ENCODE data around the gene ATP8B4. TPM values are rescaled to one million over a fixed set of nuclear protein-coding genes. Genes with fewer than 3 reads are reported as not detected.

ATP8B4 gene, protein sequence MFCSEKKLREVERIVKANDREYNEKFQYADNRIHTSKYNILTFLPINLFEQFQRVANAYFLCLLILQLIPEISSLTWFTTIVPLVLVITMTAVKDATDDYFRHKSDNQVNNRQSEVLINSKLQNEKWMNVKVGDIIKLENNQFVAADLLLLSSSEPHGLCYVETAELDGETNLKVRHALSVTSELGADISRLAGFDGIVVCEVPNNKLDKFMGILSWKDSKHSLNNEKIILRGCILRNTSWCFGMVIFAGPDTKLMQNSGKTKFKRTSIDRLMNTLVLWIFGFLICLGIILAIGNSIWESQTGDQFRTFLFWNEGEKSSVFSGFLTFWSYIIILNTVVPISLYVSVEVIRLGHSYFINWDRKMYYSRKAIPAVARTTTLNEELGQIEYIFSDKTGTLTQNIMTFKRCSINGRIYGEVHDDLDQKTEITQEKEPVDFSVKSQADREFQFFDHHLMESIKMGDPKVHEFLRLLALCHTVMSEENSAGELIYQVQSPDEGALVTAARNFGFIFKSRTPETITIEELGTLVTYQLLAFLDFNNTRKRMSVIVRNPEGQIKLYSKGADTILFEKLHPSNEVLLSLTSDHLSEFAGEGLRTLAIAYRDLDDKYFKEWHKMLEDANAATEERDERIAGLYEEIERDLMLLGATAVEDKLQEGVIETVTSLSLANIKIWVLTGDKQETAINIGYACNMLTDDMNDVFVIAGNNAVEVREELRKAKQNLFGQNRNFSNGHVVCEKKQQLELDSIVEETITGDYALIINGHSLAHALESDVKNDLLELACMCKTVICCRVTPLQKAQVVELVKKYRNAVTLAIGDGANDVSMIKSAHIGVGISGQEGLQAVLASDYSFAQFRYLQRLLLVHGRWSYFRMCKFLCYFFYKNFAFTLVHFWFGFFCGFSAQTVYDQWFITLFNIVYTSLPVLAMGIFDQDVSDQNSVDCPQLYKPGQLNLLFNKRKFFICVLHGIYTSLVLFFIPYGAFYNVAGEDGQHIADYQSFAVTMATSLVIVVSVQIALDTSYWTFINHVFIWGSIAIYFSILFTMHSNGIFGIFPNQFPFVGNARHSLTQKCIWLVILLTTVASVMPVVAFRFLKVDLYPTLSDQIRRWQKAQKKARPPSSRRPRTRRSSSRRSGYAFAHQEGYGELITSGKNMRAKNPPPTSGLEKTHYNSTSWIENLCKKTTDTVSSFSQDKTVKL
- 10 to 100 TPM; 19.1 to 43.9 TPM for total RNA-seq
- polyA plus RNA-seq = 1 to 10 TPM in 1 of 2 donors, under 1 TPM in 1; 0.20 to 2.4 TPM
- long read RNA-seq, donor 1, transcript ATP8B4-214 (4 exons, 618 nt) = major isoform, 6 of 14 reads
- long read RNA-seq, donor 1, partial matches to known transcripts = 2 of 14 reads
- long read RNA-seq, donor 1, other reads (novel, unspliced or antisense) = 6 of 14 reads
- long read RNA-seq, donor 2, partial matches to known transcripts = 0 of 12 reads
- long read RNA-seq, donor 2, other reads (novel, unspliced or antisense) = 12 of 12 reads

DNA sequence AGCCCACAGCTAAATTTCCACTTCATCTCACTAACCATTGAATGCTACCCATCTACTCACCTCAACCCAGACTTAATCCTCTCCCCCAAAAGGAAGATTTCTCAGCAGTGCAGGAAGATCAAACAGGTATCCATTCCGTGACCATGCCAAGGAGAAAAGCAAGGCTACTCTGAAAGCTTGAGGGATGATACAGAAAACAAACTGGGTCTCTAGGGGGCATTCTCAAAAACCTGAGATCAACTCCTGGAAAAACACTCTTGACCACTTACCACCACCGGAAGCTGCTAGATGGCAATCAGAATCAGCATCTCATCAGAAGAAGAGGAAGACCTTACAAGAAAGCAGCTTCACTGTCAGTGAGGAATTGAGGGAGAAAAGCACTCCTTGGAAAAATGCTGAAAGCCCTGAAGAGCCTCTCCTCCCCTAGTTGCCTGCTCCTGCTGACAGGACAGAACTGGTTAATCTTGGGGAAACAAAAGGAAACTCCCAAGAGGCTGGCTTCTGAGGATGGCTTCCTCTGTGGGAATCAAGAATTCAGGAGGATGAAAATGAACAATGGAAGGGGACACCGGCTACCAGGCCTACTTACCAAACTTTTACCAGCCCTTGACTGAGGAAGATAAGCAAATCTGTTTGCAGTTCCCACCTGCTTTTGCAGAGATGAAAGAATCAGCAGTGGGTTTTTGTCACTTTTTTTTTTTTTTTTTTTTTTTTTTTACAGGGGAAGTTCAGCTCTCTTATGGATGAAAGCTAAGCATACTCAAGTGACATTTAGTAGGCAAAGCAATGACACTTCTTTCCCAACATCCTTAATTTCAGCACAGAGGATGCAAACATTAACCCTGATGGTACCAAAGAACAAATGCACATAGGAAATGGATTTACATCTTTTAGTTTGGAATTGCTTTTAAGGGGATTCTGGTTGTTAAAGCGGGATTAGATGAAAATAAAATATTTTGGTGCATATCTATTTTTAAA lies at the start of gene ATP8B4:
TSS of gene ATP8B4 (minus strand) at position 171 of the 978 bp plus-strand sequence. CDS start 12,267 bp downstream, outside the sequence.
- 47 to 51% methylated on average over 4 of the region's 4 CpGs for WGBS, 2 donors
- no peaks in the 10 kb centered on the region for H3K4me1 ChIP-seq (ENCODE audit: control insufficient read depth in 1 of 2, insufficient read depth in 2 of 2, low read length in 2 of 2)
- intact Hi-C loops (cut with DNase I) = no loop called here
- ATAC-seq (ENCODE audit: low FRiP score) = no peak
- H3K4me3 ChIP-seq (ENCODE audit: low read length in 2 of 2) = no peak within 1 kb of the TSS
- H3K9me3 ChIP-seq (ENCODE audit: control insufficient read depth, low read length) = no peaks in the 10 kb centered on the region
- DNase-seq = no peak
- no peaks in the 10 kb centered on the region for H3K27me3 ChIP-seq (ENCODE audit: control insufficient read depth in 1 of 2, insufficient read depth in 2 of 2, low read length in 1 of 2)
- H3K36me3 ChIP-seq (ENCODE audit: control insufficient read depth in 1 of 2, insufficient read depth in 2 of 2, low read length in 1 of 2) = no peaks in the 10 kb centered on the region
- no peak within 1 kb of the TSS for H3K27ac ChIP-seq (ENCODE audit: low read depth in 1 of 2, low read length in 2 of 2)

DNA sequence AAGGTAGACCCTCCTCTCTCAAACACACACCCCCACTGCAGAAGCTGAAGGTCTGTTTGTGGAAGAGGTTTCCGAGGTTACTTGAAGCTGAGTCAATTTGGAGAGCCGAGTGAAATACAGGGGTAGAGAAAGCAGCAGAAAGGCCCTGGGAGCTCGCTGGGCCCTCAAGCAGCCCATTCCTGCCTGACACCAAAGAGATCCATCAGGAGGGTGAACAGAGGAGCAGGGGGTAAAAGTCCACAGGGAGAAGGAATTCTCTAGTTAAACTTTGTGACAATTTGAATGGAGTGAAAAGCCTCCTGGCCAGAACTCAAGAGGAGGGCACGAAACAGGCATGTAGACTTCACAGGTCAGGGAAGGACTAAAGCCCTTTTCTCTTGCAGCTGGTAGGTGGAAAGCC lies 49.3 kb upstream of the ATP8B4 start:
- H3K27ac ChIP-seq (ENCODE audit: low read depth in 1 of 2, low read length in 2 of 2) = no peak overlapping the region
- no peak for ATAC-seq (ENCODE audit: low FRiP score)
- no peak overlapping the region for H3K4me3 ChIP-seq (ENCODE audit: low read length in 2 of 2)
- intact Hi-C loops (cut with DNase I) = no loop called here
- no peaks in the 10 kb centered on the region for H3K36me3 ChIP-seq (ENCODE audit: control insufficient read depth in 1 of 2, insufficient read depth in 2 of 2, low read length in 1 of 2)
- H3K4me1 ChIP-seq (ENCODE audit: control insufficient read depth in 1 of 2, insufficient read depth in 2 of 2, low read length in 2 of 2) = no peaks in the 10 kb centered on the region
- no peak for DNase-seq
- H3K27me3 ChIP-seq (ENCODE audit: control insufficient read depth in 1 of 2, insufficient read depth in 2 of 2, low read length in 1 of 2) = no peaks in the 10 kb centered on the region
- peaks cover 3% of the 10 kb centered on the region for H3K9me3 ChIP-seq (ENCODE audit: control insufficient read depth, low read length)
- WGBS, 2 donors = 75 to 82% methylated on average over 4 of the region's 4 CpGs

DNA sequence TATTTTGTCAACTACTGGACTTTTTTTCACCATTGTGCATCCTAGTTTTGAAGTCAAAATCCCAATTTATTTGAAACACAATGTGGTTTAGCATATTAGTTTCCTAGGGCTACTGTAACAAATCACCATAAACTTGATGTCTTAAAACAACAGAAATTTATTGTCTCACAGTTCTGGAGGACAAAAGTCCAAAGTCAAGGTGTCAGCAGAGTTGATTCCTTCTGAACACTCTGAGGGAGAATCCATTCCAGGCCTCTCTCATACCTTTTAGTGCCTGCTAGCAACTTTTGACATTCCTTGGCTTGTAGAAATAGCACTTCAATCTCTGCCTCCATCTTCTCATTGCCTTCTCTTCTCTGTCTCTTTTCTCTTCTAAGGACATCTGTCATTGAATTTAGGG lies 48.1 kb upstream of the ATP8B4 start:
- no peaks in the 10 kb centered on the region for H3K4me1 ChIP-seq (ENCODE audit: control insufficient read depth in 1 of 2, insufficient read depth in 2 of 2, low read length in 2 of 2)
- ATAC-seq (ENCODE audit: low FRiP score) (no peak), DNase-seq (no peak)
- H3K4me3 ChIP-seq (ENCODE audit: low read length in 2 of 2) = no peak overlapping the region
- no peaks in the 10 kb centered on the region for H3K36me3 ChIP-seq (ENCODE audit: control insufficient read depth in 1 of 2, insufficient read depth in 2 of 2, low read length in 1 of 2)
- H3K9me3 ChIP-seq (ENCODE audit: control insufficient read depth, low read length) = peaks cover 3% of the 10 kb centered on the region
- intact Hi-C loops (cut with DNase I) = no loop called here
- no peak overlapping the region for H3K27ac ChIP-seq (ENCODE audit: low read depth in 1 of 2, low read length in 2 of 2)
- H3K27me3 ChIP-seq (ENCODE audit: control insufficient read depth in 1 of 2, insufficient read depth in 2 of 2, low read length in 1 of 2) = no peaks in the 10 kb centered on the region

DNA sequence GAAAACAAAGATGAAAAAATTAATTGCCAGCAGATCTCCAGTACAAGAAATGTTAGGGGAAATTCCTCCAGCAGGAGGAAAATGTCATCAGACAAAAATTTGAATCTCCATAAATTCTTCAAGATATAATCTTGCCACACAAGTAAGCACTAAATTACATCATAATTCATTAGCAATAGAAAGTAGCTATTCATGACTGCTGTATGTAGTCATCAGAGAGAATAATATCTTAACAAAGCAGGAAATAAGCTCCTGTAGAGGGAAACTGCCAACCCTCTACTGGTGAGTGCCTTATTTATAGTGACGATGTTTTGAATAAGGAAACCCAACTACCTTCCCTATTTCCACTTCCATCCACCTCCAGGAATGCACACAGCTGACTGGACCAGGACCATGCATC lies 47.2 kb upstream of the ATP8B4 start:
- Histone ChIP-seq H3K27me3 (ENCODE audit: control insufficient read depth in 1 of 2, insufficient read depth in 2 of 2, low read length in 1 of 2) (no peaks in the 10 kb centered on the region), H3K36me3 (ENCODE audit: control insufficient read depth in 1 of 2, insufficient read depth in 2 of 2, low read length in 1 of 2) (no peaks in the 10 kb centered on the region), H3K4me1 (ENCODE audit: control insufficient read depth in 1 of 2, insufficient read depth in 2 of 2, low read length in 2 of 2) (no peaks in the 10 kb centered on the region), H3K9me3 (ENCODE audit: control insufficient read depth, low read length) (peaks cover 3% of the 10 kb centered on the region), H3K27ac (ENCODE audit: low read depth in 1 of 2, low read length in 2 of 2) (no peak overlapping the region), H3K4me3 (ENCODE audit: low read length in 2 of 2) (no peak overlapping the region)
- DNase-seq (no peak), ATAC-seq (ENCODE audit: low FRiP score) (no peak)
- 37 to 56% methylated on average over 1 of the region's 1 CpG for WGBS, 2 donors
- intact Hi-C loops (cut with DNase I) = no loop called here

DNA sequence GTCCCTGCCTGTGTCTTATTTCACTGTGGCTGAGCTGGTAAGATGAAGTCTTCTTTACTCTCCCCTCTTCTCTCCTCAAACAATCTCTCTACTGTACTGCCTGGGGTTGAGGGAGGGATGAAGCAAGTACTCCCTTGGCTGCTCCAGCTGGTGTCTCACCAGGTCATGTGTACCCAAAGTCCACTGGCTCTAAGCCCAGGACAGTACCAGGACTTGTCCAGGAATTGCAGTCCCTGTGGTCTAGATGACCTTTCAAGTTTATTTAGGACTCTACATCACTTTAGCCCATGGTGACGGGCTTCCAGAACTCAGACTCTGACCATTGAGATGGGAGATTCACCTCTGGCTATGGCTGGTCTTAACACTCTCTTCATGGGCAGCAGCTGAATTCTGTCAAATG lies 45.4 kb upstream of the ATP8B4 start:
- intact Hi-C loops (cut with DNase I) = no loop called here
- Histone ChIP-seq H3K4me3 (ENCODE audit: low read length in 2 of 2) (no peak overlapping the region), H3K9me3 (ENCODE audit: control insufficient read depth, low read length) (peaks cover 3% of the 10 kb centered on the region), H3K27ac (ENCODE audit: low read depth in 1 of 2, low read length in 2 of 2) (no peak overlapping the region), H3K27me3 (ENCODE audit: control insufficient read depth in 1 of 2, insufficient read depth in 2 of 2, low read length in 1 of 2) (no peaks in the 10 kb centered on the region), H3K36me3 (ENCODE audit: control insufficient read depth in 1 of 2, insufficient read depth in 2 of 2, low read length in 1 of 2) (no peaks in the 10 kb centered on the region), H3K4me1 (ENCODE audit: control insufficient read depth in 1 of 2, insufficient read depth in 2 of 2, low read length in 2 of 2) (no peaks in the 10 kb centered on the region)
- no peak for ATAC-seq (ENCODE audit: low FRiP score)
- DNase-seq = peak in 1 of 2 donors; percentile 49
- whole genome bisulfite sequencing, 2 donors = 85 to 89% methylated on average over 1 of the region's 1 CpG

DNA sequence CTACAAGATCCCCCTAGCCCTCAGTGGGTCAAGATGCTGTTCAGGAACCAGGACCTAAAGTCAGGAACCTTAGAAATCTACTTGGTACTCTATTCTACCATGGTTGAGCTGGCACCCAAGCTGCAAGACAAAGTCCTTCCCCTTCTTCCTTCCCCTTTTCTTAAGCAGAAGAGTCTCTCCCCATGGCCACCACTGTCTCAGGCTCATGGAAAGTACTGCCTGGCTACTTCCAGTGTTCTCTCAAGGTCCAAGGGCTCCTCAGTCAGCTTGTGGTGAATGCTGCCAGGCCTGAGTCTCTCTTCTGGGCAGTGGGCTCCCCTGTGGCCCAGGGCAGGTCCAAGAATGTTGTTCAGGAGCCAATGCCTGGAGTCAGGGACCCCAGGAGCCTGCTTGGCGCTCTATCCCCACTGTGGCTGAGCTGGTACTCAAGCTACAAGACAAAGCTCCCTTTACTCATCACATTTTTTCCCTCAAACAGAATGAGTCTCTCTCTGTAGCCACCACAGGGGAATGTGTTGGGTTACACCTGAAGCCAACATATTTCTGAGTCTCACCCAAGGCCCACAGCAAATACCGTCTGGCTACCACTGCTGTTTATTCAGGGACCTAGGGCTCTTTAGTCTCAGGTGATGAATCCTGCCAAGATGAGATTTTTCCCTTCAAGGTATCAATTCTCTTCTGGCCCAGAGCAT lies 44.8 kb upstream of the ATP8B4 start:
- no peaks in the 10 kb centered on the region for H3K36me3 ChIP-seq (ENCODE audit: control insufficient read depth in 1 of 2, insufficient read depth in 2 of 2, low read length in 1 of 2)
- intact Hi-C loops (cut with DNase I) = no loop called here
- peak; percentile 22 for ATAC-seq (ENCODE audit: low FRiP score)

DNA sequence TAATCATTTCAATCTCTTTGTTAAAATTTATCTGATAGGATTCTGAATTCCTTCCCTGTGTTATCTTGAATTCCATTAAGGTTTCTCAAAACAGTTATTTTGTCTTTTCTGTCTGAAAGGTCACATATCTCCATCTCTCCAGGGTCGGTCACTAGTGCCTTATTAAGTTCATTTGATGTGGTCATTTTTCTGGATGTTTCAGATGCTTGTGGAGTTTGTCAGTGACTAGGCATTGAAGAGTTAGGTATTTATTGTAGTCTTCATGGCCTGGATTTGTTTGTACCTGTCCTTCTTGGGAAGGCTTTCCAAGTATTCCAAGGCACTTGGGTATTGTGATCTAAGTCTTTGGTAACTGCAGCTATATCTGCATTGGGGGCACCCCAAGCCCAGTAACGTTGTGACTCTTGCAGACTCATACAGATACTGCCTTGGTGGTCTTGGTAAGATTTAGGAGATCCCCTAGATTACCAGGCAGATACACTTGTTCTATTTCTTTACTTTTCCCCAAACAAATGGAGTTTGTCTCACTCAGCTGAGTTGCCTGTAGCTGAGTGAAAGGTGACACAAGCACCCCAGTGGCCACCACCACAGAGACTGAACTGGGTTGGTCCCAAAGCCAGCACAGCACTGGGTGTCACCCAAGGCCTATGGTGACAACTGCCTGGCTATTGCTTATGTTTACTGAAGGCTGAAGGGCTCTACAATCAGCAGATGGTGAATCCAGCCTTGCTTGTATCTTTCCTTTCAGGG lies 44.1 kb upstream of the ATP8B4 start:
- Histone ChIP-seq H3K27ac (ENCODE audit: low read depth in 1 of 2, low read length in 2 of 2) (no peak overlapping the region), H3K4me1 (ENCODE audit: control insufficient read depth in 1 of 2, insufficient read depth in 2 of 2, low read length in 2 of 2) (no peaks in the 10 kb centered on the region), H3K27me3 (ENCODE audit: control insufficient read depth in 1 of 2, insufficient read depth in 2 of 2, low read length in 1 of 2) (no peaks in the 10 kb centered on the region), H3K9me3 (ENCODE audit: control insufficient read depth, low read length) (peaks cover 3% of the 10 kb centered on the region), H3K36me3 (ENCODE audit: control insufficient read depth in 1 of 2, insufficient read depth in 2 of 2, low read length in 1 of 2) (no peaks in the 10 kb centered on the region), H3K4me3 (ENCODE audit: low read length in 2 of 2) (no peak overlapping the region)
- DNase-seq (no peak), ATAC-seq (ENCODE audit: low FRiP score) (no peak)
- intact Hi-C loops (cut with DNase I) = no loop called here
- WGBS, 2 donors = 65 to 69% methylated on average over 2 of the region's 2 CpGs

More for the DNA sequence above, 44.8 kb upstream of the ATP8B4 start:
- DNase-seq = no peak
- Histone ChIP-seq H3K9me3 (ENCODE audit: control insufficient read depth, low read length) (peaks cover 3% of the 10 kb centered on the region), H3K27me3 (ENCODE audit: control insufficient read depth in 1 of 2, insufficient read depth in 2 of 2, low read length in 1 of 2) (no peaks in the 10 kb centered on the region), H3K4me3 (ENCODE audit: low read length in 2 of 2) (no peak overlapping the region), H3K4me1 (ENCODE audit: control insufficient read depth in 1 of 2, insufficient read depth in 2 of 2, low read length in 2 of 2) (no peaks in the 10 kb centered on the region), H3K27ac (ENCODE audit: low read depth in 1 of 2, low read length in 2 of 2) (no peak overlapping the region)
- WGBS, 2 donors = 92 to 95% methylated on average over 2 of the region's 2 CpGs
